Body of pancreas (tissue), 4 donors: ENCODE results near the gene MFSD6L.

ENCODE experiments used
- CTCF ChIP-seq, 7 experiments: fragments of 450-650 bp in 4 of 7; fragments of 200-600 bp in 3 of 7; sonication (generic) in 3 of 7; IDR thresholded peaks; one replicate each; pipeline ENCODE4 v1.5.1; 2016 to 2019; ENCODE audit warnings: antibody characterized with exemption in 7 of 7
- POLR2A ChIP-seq, 3 donors: fragments of 450-650 bp; IDR thresholded peaks; one replicate each; pipeline ENCODE4 v1.6.1; 2016; ENCODE audit warnings: antibody characterized with exemption in 3 of 3, mild to moderate bottlenecking in 2 of 3

DNA sequence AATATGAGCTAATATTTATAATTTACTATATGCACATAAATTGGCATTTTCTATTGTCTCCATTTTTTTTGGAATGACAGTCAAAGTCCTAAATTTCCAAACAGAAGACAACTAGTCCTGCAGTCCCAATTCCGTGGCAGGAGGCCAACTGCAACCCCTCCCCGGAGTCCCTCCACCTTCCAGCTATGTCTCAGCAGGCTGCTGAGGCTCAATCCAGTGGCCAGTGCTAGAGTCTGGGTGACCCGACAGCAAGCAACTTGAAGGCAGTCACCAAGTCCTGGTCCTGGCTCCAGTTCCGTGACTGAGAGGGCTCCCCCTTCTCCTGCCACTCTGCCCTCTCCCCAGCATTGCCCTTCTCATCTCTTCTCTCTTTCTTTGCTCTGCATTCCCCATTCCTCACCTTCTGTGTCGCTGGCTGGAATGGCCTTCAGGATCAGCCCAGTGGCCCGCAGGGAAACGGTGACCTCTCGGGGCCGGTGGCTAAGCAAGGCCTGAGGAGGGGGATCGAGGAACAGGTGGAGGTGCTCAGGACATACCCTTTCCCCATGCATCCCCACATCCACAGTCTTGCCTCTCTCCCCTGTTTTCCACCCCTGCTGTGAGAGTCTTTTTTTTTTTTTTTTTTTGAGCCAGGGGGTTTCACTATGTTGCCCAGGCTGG, 22.4 kb upstream of the MFSD6L start:
- TF ChIP-seq CTCF (IDR thresholded peaks at IDR 0.05) (no peak), POLR2A (IDR thresholded peaks at IDR 0.05) (no peak)
